Choroid plexus epithelial cell (primary cell): ENCODE measurements around the gene TMEM45A.
"Not testable (repeated sequence)": the region's sequence is repeated elsewhere in the genome, so short reads cannot be mapped to it uniquely, and the experiment has no call there.

Experiments
- DNase-seq: peaks from one replicate; pipeline ENCODE4 v3.0.0-alpha.2; 2010; ENCODE audit warnings: low read depth
- H3K4me3 ChIP-seq: 2 replicates; pipeline ENCODE4 v1.5.1; 2011; ENCODE audit warnings: low read depth, mild to moderate bottlenecking, control low read depth, low read length, moderate library complexity
- TF ChIP-seq, protein P1 (sequence below): conservative IDR thresholded peaks from 2 replicates; pipeline ENCODE4 v1.5.1; 2011; ENCODE audit warnings: low read depth, mild to moderate bottlenecking, control low read depth, inconsistent platforms, low read length, moderate library complexity

The TMEM45A gene

DNA sequence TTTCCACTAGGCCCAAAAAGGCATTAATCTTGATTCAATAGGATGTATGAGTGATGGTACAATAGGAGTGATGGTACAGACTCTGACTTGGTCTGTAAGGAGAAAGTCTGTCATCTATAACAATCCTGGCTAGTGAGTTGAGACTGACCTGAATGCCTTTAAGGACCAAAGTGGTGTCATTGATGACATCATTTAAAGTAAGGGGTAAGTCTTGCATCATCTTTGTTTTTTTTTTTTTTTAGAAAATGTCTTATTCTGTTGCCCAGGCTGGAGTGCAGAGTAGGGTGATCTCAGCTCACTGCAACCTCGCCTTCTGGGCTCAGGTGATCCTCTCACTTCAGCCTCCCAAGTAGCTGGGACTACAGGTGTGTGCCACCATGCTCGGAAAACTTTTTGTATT, 5.6 kb upstream of the TMEM45A start:
- H3K4me3 ChIP-seq, result no peak overlapping the region
- TF ChIP-seq, protein P1, sequence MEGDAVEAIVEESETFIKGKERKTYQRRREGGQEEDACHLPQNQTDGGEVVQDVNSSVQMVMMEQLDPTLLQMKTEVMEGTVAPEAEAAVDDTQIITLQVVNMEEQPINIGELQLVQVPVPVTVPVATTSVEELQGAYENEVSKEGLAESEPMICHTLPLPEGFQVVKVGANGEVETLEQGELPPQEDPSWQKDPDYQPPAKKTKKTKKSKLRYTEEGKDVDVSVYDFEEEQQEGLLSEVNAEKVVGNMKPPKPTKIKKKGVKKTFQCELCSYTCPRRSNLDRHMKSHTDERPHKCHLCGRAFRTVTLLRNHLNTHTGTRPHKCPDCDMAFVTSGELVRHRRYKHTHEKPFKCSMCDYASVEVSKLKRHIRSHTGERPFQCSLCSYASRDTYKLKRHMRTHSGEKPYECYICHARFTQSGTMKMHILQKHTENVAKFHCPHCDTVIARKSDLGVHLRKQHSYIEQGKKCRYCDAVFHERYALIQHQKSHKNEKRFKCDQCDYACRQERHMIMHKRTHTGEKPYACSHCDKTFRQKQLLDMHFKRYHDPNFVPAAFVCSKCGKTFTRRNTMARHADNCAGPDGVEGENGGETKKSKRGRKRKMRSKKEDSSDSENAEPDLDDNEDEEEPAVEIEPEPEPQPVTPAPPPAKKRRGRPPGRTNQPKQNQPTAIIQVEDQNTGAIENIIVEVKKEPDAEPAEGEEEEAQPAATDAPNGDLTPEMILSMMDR, result no peak
- DNase-seq, result no peak

DNA sequence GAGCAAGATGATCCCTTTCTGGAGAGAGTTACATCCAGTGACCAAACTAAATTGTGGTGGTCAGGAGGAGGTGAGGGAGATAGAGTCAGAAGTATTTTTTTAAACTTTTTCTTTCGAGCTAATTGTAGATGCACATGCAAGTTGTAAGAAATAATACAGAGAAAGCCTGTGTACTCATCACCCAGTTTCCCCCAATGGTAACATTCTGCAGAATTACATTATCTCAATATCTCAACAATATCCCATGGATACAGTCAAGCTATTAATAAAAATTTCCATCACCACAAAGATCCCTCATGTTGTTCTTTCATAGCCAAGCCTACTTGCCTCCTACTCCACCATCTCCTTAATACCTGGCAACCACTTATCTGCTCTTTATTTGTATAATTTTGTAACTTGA, 3.3 kb upstream of the TMEM45A start:
- DNase-seq, result no peak
- TF ChIP-seq, protein P1, result no peak
- H3K4me3 ChIP-seq, result no peak overlapping the region

DNA sequence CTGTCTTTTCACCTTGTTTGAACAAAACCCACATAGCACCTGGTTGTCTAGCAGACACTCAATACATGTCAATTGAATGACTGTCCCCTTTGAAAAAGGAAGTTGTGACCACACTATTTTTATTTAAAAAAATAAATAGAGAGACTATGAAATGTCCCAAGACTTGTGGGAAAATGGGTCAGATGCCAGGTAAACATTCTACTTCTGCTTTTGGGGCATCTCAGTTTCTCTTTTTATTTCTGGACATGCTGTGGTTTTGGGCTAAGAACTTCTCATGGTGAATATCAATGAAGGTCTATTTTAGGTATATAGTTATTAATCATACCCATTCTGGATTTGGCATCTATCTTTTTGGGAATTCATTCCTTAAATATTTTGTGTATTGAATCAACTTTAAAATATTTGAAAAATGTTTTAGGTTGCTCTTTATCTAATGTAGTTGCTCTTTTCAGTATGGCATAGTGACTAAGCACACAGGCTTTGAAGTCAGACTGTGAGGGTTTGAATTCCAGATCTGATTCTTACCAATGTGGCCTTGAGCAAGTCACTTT, 4.4 kb downstream of the TMEM45A start:
- DNase-seq, result peak; percentile 72
- H3K4me3 ChIP-seq, result no peak overlapping the region
- TF ChIP-seq, protein P1, result no peak

- H3K4me3 ChIP-seq, result no peak overlapping the region
- no peak for DNase-seq
- TF ChIP-seq, protein P1, result no peak
These were observed 7.2 kb downstream of the TMEM45A start for GRCh38 chr3:100499651-100500050.

DNA sequence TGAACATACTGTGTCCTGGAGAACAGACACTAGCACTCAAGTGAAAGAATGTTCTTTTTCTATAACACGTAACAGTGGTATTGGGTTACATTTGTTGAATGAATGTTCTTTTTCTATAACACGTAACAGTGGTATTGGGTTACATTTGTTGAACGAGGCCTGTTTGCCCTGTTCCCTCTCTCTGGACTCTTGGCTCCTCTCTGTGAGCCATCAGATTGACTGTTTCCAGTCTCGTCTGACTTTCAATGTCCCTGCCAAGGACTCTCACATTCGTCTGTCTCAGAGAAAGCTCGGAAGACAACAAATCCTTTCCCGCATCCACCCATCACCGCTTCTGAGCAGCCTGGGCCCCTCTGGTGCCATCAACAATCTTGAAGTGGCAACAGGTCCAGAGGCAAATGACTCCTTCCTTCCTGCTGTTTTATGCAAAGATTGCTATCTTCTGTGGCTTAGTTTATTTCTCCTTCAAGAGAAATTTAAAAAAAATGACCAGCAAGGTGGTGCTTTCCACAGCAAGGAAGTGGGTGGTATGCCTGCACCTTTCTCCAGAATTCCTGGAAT, 8.0 kb downstream of the TMEM45A start:
- DNase-seq, result peak; percentile 23
- H3K4me3 ChIP-seq, result no peak overlapping the region
- TF ChIP-seq, protein P1, result no peak

GRCh38 chr3:100503448-100503847, 11.0 kb downstream of the TMEM45A start:
- DNase-seq, result no peak
- TF ChIP-seq, protein P1, result no peak

GRCh38 chr3:100506355-100506754, 13.9 kb downstream of the TMEM45A start:
- H3K4me3 ChIP-seq, result no peak overlapping the region
- TF ChIP-seq, protein P1, result no peak
- DNase-seq, result peak; percentile 67

More at GRCh38 chr3:100503448-100503847, 11.0 kb downstream of the TMEM45A start:
- no peak overlapping the region for H3K4me3 ChIP-seq

- not testable (repeated sequence) for DNase-seq, H3K4me3 ChIP-seq
These were observed 17.4 kb downstream of the TMEM45A start for GRCh38 chr3:100509818-100510217.
